Spleen (tissue), 11 donors: ENCODE data around the gene AP3B1. TPM values are rescaled to one million over a fixed set of nuclear protein-coding genes. Genes with fewer than 3 reads are reported as not detected.

Experiments used
- DNase-seq: peaks from one replicate; pipeline ENCODE4 v3.0.0-alpha.2; 2020
- H3K27ac ChIP-seq, 8 donors: fragments of 200-600 bp; sonication (generic) in 7 of 8; 1 replicate in 4 of 8; 2 replicates in 4 of 8; pipeline versions ENCODE4 v1.5.0 to v1.8.0; 2016 to 2021; ENCODE audit warnings: inconsistent platforms in 4 of 8, mild to moderate bottlenecking in 4 of 8, moderate library complexity in 1 of 8
- H3K27me3 ChIP-seq, 7 donors: fragments of 200-600 bp; sonication (generic) in 6 of 7; replicated peaks in 1 of 7; 1 replicate in 4 of 7; 2 replicates in 3 of 7; pipeline versions ENCODE4 v1.5.0 to v1.8.0; 2016 to 2021; ENCODE audit warnings: inconsistent platforms in 3 of 7, mild to moderate bottlenecking in 1 of 7
- H3K36me3 ChIP-seq, 6 donors: fragments of 200-600 bp; sonication (generic) in 5 of 6; 1 replicate in 4 of 6; 2 replicates in 2 of 6; pipeline versions ENCODE4 v1.5.0 to v1.8.0; 2016 to 2021; ENCODE audit warnings: inconsistent platforms in 2 of 6
- H3K4me1 ChIP-seq, 6 donors: fragments of 200-600 bp; sonication (generic) in 5 of 6; 1 replicate in 3 of 6; 2 replicates in 3 of 6; pipeline versions ENCODE4 v1.5.0 to v1.8.0; 2016 to 2021; ENCODE audit warnings: inconsistent platforms in 3 of 6
- H3K4me3 ChIP-seq, 8 donors: fragments of 200-600 bp; sonication (generic) in 7 of 8; 1 replicate in 4 of 8; 2 replicates in 4 of 8; pipeline versions ENCODE4 v1.5.0 to v1.8.0; 2016 to 2021; ENCODE audit warnings: inconsistent platforms in 4 of 8, mild to moderate bottlenecking in 4 of 8, moderate library complexity in 2 of 8
- H3K9me3 ChIP-seq, 8 donors: fragments of 200-600 bp; sonication (generic) in 7 of 8; 1 replicate in 4 of 8; 2 replicates in 4 of 8; pipeline versions ENCODE4 v1.5.0 to v1.8.0; 2016 to 2021; ENCODE audit warnings: inconsistent platforms in 4 of 8
- POLR2A ChIP-seq, 3 donors: fragments of 450-650 bp; IDR thresholded peaks; one replicate each; pipeline ENCODE4 v1.5.1; 2017; ENCODE audit warnings: antibody characterized with exemption in 3 of 3, mild to moderate bottlenecking in 1 of 3
- POLR2AphosphoS5 ChIP-seq, 3 donors: sonication (generic); formaldehyde crosslinking; IDR thresholded peaks; one replicate each; pipeline ENCODE4 v1.5.1; 2017; ENCODE audit warnings: antibody characterized with exemption in 3 of 3
- whole genome bisulfite sequencing, 5 donors: extraction: QIAGEN DNeasy Blood & Tissue Kit in 3 of 5; methylation state at CpG; one replicate each; pipeline versions ENCODE4 v1.1.5 to v1.1.7; 2013 to 2018; 5-methylcytosine and 5-hydroxymethylcytosine counted together
- intact Hi-C: fragments of 100-400 bp; cut with DNase I; formaldehyde crosslinking; loops from one replicate; pipeline ENCODE4 v1.15.0; 2023; ENCODE audit warnings: low total_unique reads
- polyA plus RNA-seq, 3 donors: library from polyadenylated mRNA; stranded (reverse); fragments of 200-250 nt; gene quantifications; one replicate each; pipeline ENCODE4 v1.2.1, GENCODE V29; 2013
- total RNA-seq, 7 donors: library from RNA; depleted of rRNA in 3 of 7; stranded (reverse); fragments of >200 nt in 3 of 7; fragmentation: NEBNext Ultra II Directional in 4 of 7; extraction: Animal tissue kit (Norgen Biotek cat#: 25700) in 4 of 7; gene quantifications; one replicate each; pipeline versions ENCODE4 v1.1.0 to v1.2.1, GENCODE V29; 2016 to 2021
- TF ChIP-seq, protein P1 (sequence below), 11 experiments: fragments of 200-600 bp in 7 of 11; fragments of 450-650 bp in 4 of 11; sonication (generic) in 4 of 11; IDR thresholded peaks in 8 of 11; conservative IDR thresholded peaks in 3 of 11; 1 replicate in 7 of 11; 2 replicates in 4 of 11; pipeline versions ENCODE4 v1.4.0 to v1.8.0; 2016 to 2021; ENCODE audit warnings: antibody characterized with exemption in 11 of 11, inconsistent platforms in 4 of 11, mild to moderate bottlenecking in 1 of 11
- donor health status: healthy with polysubstance abuse.
- donor health status: DM: no; HTN: no; CAD: no; lungs with moderate emphysema.
- donor health status: DM: no; HTN: no; CAD: no.
- donor health status: Bipolar disorder and iron deficiency.
- donor health status: healthy.
- donor health status: DM: no; HTN: no; CAD: no.
- donor health status: DM: yes; HTN: yes; CAD: no.

Gene AP3B1
- total and polyA plus RNA-seq, 10 donors = 27.9 to 76.2 (median 48.2) TPM

DNA sequence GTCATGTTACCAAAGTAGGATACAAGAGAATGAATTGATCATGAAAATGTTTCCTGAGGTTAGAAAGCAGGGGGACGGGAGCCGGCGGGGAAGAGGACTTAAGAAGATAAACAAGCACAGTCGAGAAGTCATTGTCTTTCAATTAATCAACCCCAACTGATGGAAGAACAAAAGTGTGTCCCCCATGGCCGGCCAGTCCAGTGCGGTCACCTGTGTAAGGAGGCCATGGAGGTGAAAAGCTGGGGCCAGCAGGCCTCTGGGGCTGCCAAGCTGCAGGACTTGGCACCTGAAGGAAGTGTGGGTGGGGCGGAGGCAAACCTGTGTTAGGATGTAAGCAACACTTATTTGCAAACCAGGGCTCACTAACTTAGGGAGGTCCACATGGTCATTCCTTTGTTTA lies 295.1 kb downstream of the AP3B1 start:
- H3K27me3 ChIP-seq = no peaks in the 10 kb centered on the region
- no peak overlapping the region for H3K4me3 ChIP-seq
- 92 to 98% (median 97%) methylated on average over 7 of the region's 7 CpGs for WGBS, 5 donors
- H3K9me3 ChIP-seq = no peaks in the 10 kb centered on the region
- no peak overlapping the region for H3K27ac ChIP-seq
- peaks cover 0 to 12% (median 0%) of the 10 kb centered on the region in 6 donors for H3K4me1 ChIP-seq
- TF ChIP-seq POLR2AphosphoS5 (IDR thresholded peaks at IDR 0.05) = no peak
- TF ChIP-seq, protein P1, sequence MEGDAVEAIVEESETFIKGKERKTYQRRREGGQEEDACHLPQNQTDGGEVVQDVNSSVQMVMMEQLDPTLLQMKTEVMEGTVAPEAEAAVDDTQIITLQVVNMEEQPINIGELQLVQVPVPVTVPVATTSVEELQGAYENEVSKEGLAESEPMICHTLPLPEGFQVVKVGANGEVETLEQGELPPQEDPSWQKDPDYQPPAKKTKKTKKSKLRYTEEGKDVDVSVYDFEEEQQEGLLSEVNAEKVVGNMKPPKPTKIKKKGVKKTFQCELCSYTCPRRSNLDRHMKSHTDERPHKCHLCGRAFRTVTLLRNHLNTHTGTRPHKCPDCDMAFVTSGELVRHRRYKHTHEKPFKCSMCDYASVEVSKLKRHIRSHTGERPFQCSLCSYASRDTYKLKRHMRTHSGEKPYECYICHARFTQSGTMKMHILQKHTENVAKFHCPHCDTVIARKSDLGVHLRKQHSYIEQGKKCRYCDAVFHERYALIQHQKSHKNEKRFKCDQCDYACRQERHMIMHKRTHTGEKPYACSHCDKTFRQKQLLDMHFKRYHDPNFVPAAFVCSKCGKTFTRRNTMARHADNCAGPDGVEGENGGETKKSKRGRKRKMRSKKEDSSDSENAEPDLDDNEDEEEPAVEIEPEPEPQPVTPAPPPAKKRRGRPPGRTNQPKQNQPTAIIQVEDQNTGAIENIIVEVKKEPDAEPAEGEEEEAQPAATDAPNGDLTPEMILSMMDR (IDR thresholded peaks at IDR 0.05 in 8 of 11, conservative IDR thresholded peaks at IDR 0.05 in 3 of 11) = no peak
- H3K36me3 ChIP-seq = peaks cover 0 to 76% (median 14%) of the 10 kb centered on the region in 6 donors
- intact Hi-C loops = no loop called here
- DNase-seq = no peak

DNA sequence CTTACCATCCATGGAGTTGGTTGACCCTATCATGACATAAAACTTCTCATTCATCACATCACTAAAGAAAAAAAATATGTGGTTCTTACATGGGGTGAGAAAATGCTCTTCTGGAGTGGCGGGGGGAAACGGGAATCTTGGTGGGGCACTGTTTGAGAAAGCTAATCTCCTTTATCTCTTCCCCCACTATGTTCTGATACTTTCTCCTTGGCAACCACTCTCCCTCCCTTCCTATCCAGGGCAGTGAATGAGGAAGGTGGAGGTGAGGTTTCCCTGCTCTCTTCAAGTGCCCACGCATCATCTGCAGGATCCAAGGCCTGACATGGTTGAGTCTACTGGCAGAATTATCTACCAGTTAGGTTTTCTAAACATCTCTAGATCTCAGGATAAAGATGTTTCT lies 297.6 kb downstream of the AP3B1 start:
- H3K36me3 ChIP-seq = peaks cover 0 to 75% (median 8%) of the 10 kb centered on the region in 6 donors
- no peaks in the 10 kb centered on the region for H3K9me3 ChIP-seq
- no peak overlapping the region for H3K27ac ChIP-seq
- no peak overlapping the region for H3K4me3 ChIP-seq
- peaks cover 0 to 8% (median 0%) of the 10 kb centered on the region in 6 donors for H3K4me1 ChIP-seq
- intact Hi-C loops = no loop called here
- DNase-seq = no peak
- WGBS, 5 donors = 95 to 98% (median 96%) methylated on average over 3 of the region's 3 CpGs
- H3K27me3 ChIP-seq = no peaks in the 10 kb centered on the region
- TF ChIP-seq POLR2A (IDR thresholded peaks at IDR 0.05) = no peak
- TF ChIP-seq, protein P1 (IDR thresholded peaks at IDR 0.05 in 8 of 11, conservative IDR thresholded peaks at IDR 0.05 in 3 of 11) = no peak
- no peak for TF ChIP-seq POLR2AphosphoS5 (IDR thresholded peaks at IDR 0.05)

DNA sequence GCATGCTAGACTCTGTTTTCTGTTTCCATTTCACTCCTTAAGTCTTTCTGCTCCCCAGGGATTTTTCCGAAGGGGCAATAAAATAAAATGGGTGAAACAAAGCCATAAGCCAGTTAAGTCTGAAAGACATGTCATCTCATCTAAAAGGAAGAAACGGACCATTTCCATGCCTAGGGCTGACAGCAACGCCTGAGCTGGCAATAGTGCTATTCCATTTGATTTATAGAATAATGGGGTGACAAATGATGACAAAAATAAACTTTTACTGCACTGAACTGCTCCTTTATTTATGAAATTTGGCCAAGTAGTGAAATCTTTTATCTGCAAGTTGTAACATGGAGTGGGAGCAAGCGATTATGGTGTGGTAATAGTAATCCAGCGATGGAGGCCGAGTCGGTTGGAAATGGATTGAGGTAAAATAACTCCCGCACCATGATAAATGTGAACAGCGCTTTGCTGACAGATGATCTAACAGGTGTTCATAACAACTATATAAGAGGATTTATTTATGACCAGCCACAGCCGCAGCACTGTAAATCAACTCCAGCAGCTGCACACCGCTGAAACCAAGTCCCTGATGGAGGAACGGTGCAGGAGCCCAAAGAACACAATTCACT lies 298.6 kb downstream of the AP3B1 start:
- no peak for DNase-seq
- Histone ChIP-seq H3K27me3 (no peaks in the 10 kb centered on the region), H3K4me1 (peaks cover 0 to 8% (median 0%) of the 10 kb centered on the region in 6 donors), H3K9me3 (no peaks in the 10 kb centered on the region), H3K36me3 (peaks cover 0 to 72% (median 8%) of the 10 kb centered on the region in 6 donors), H3K27ac (peak overlapping the region in 1 of 8 donors; percentile 26), H3K4me3 (no peak overlapping the region)
- TF ChIP-seq, protein P1 (IDR thresholded peaks at IDR 0.05 in 8 of 11, conservative IDR thresholded peaks at IDR 0.05 in 3 of 11) = no peak
- TF ChIP-seq POLR2A (IDR thresholded peaks at IDR 0.05) = no peak
- no peak for TF ChIP-seq POLR2AphosphoS5 (IDR thresholded peaks at IDR 0.05)
- intact Hi-C loops = no loop called here
- 92 to 96% (median 93%) methylated on average over 12 of the region's 12 CpGs for WGBS, 5 donors

DNA sequence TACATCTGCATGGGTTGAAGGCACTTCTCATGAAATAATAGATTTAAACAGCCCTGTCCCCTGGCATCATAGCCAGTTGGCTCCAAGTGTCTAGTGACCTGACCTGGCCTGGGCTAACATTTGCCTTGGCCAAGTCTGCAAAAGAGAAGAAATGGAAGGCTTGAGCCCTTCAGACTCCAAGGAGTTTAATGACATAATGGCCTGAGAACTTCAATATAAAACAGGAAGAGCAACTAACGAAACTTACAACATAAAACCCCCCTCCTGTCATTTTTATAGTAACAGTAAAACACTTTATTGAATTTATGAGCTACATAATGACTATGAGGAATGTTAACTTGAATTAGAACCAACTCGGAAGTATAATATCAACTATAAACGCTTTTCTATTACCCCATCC lies 299.6 kb downstream of the AP3B1 start:
- Histone ChIP-seq H3K4me1 (peaks cover 0 to 8% (median 0%) of the 10 kb centered on the region in 6 donors), H3K27me3 (no peaks in the 10 kb centered on the region), H3K27ac (peak overlapping the region in 3 of 8 donors; percentile 7 to 30 (median 26)), H3K9me3 (no peaks in the 10 kb centered on the region), H3K36me3 (peaks cover 0 to 72% (median 5%) of the 10 kb centered on the region in 6 donors), H3K4me3 (no peak overlapping the region)
- intact Hi-C loops = no loop called here
- DNase-seq = no peak
- whole genome bisulfite sequencing, 5 donors = 64 to 74% (median 69%) methylated on average over 3 of the region's 3 CpGs
- TF ChIP-seq POLR2A (IDR thresholded peaks at IDR 0.05) (no peak), POLR2AphosphoS5 (IDR thresholded peaks at IDR 0.05) (no peak)
- TF ChIP-seq, protein P1 (IDR thresholded peaks at IDR 0.05 in 8 of 11, conservative IDR thresholded peaks at IDR 0.05 in 3 of 11) = no peak
